Breast epithelium (tissue), 3 donors: ENCODE measurements around the gene CMC1.

ENCODE experiments used
- CTCF ChIP-seq, 3 donors: fragments of 450-650 bp; IDR thresholded peaks; one replicate each; pipeline ENCODE4 v1.5.1; 2016 to 2017; ENCODE audit warnings: antibody characterized with exemption in 3 of 3, mild to moderate bottlenecking in 3 of 3, moderate library complexity in 3 of 3
- POLR2AphosphoS5 ChIP-seq, 3 donors: sonication (generic); formaldehyde crosslinking; IDR thresholded peaks; one replicate each; pipeline ENCODE4 v1.6.1; 2017; ENCODE audit warnings: antibody characterized with exemption in 3 of 3

- TF ChIP-seq CTCF (IDR thresholded peaks at IDR 0.05) (no peak), POLR2AphosphoS5 (IDR thresholded peaks at IDR 0.05) (no peak)
Measured at GRCh38 chr3:28212681-28213080, 28.7 kb upstream of the CMC1 start.
